DOHH2 (cell line): ENCODE results near the gene ACSM3.

Experiments used
- H3F3A ChIP-seq: fragments of 200-600 bp; sonication (generic), shearing (Covaris generic); 2 replicates; pipeline ENCODE4 v1.6.0; 2016; ENCODE audit warnings: antibody characterized with exemption, mild to moderate bottlenecking; ENCODE audit not compliant: control insufficient read depth, insufficient read depth
- H3K27ac ChIP-seq: fragments of 200-600 bp; sonication (generic); 2 replicates; pipeline ENCODE4 v1.5.1; 2014; ENCODE audit warnings: low read depth, mild to moderate bottlenecking, low read length, moderate library complexity
- H3K27me3 ChIP-seq: fragments of 200-600 bp; sonication (generic); 2 replicates; pipeline ENCODE4 v1.6.1; 2014; ENCODE audit warnings: mild to moderate bottlenecking, low read length, mixed read lengths; ENCODE audit not compliant: control insufficient read depth
- H3K36me3 ChIP-seq: fragments of 200-600 bp; sonication (generic); 2 replicates; pipeline ENCODE4 v1.6.1; 2014; ENCODE audit warnings: mild to moderate bottlenecking, low read length, moderate library complexity, mixed read lengths; ENCODE audit not compliant: control insufficient read depth
- H3K4me1 ChIP-seq: fragments of 200-600 bp; sonication (generic); 2 replicates; pipeline ENCODE4 v1.6.1; 2014; ENCODE audit warnings: mild to moderate bottlenecking, low read length, mixed read lengths; ENCODE audit not compliant: control insufficient read depth
- H3K4me2 ChIP-seq: fragments of 200-600 bp; sonication (generic); 2 replicates; pipeline ENCODE4 v1.6.0; 2014; ENCODE audit warnings: mild to moderate bottlenecking, low read length, moderate library complexity
- H3K4me3 ChIP-seq: fragments of 200-600 bp; sonication (generic); 2 replicates; pipeline ENCODE4 v1.5.1; 2014; ENCODE audit warnings: mild to moderate bottlenecking, low read length, mixed read lengths
- H3K79me2 ChIP-seq: fragments of 200-600 bp; sonication (generic); 2 replicates; pipeline ENCODE4 v1.6.1; 2014; ENCODE audit warnings: mild to moderate bottlenecking, low read length, mixed read lengths; ENCODE audit not compliant: control insufficient read depth
- H3K9me2 ChIP-seq: fragments of 200-600 bp; sonication (generic); replicated peaks from 2 replicates; pipeline ENCODE4 v1.6.1; 2014; ENCODE audit warnings: mild to moderate bottlenecking, low read length, mixed read lengths; ENCODE audit not compliant: control insufficient read depth
- H3K9me3 ChIP-seq: fragments of 200-600 bp; sonication (generic); 2 replicates; pipeline ENCODE4 v1.6.1; 2014; ENCODE audit warnings: antibody characterized with exemption, low read length, mixed read lengths; ENCODE audit not compliant: control insufficient read depth, insufficient read depth
- H4K20me1 ChIP-seq: fragments of 200-600 bp; sonication (generic); 2 replicates; pipeline ENCODE4 v1.6.0; 2014; ENCODE audit warnings: low read depth, mild to moderate bottlenecking, antibody characterized with exemption, low read length, moderate library complexity; ENCODE audit not compliant: control insufficient read depth, insufficient read depth
- CTCF ChIP-seq: fragments of 200-600 bp; sonication (generic); IDR thresholded peaks from one replicate; pipeline ENCODE4 v1.5.1; 2014; ENCODE audit warnings: antibody characterized with exemption, mild to moderate bottlenecking, low read depth, low read length; ENCODE audit not compliant: poor library complexity, severe bottlenecking
- EZH2phosphoT487 ChIP-seq: fragments of 200-600 bp; sonication (generic); IDR thresholded peaks from 2 replicates; pipeline ENCODE4 v1.6.1; 2017; ENCODE audit warnings: borderline replicate concordance, mild to moderate bottlenecking, antibody characterized with exemption, low read length, moderate library complexity, mixed read lengths

The ACSM3 gene

GRCh38 chr16:20727181-20727580 is 36.6 kb upstream of the ACSM3 start:
- Histone ChIP-seq H3K9me2 (no peaks in the 10 kb centered on the region), H3K79me2 (no peaks in the 10 kb centered on the region), H3K4me3 (no peak overlapping the region), H3F3A (no peaks in the 10 kb centered on the region; the same call in 1 of the 2 replicates), H3K9me3 (no peaks in the 10 kb centered on the region), H3K4me2 (no peak overlapping the region), H3K27me3 (no peaks in the 10 kb centered on the region), H3K4me1 (no peaks in the 10 kb centered on the region), H3K36me3 (no peaks in the 10 kb centered on the region), H3K27ac (no peak overlapping the region), H4K20me1 (no peaks in the 10 kb centered on the region; the same call in 1 of the 2 replicates)
- no peak for TF ChIP-seq EZH2phosphoT487
- no peak for TF ChIP-seq CTCF

GRCh38 chr16:20729141-20729540 is 34.7 kb upstream of the ACSM3 start:
- Histone ChIP-seq H3K4me2 (no peak overlapping the region), H3K79me2 (no peaks in the 10 kb centered on the region), H3F3A (peaks cover 10% of the 10 kb centered on the region), H3K9me2 (no peaks in the 10 kb centered on the region), H3K36me3 (peaks cover 2% of the 10 kb centered on the region; the same call in 1 of the 2 replicates), H3K27me3 (no peaks in the 10 kb centered on the region), H3K4me1 (no peaks in the 10 kb centered on the region), H3K4me3 (no peak overlapping the region), H3K27ac (no peak overlapping the region), H3K9me3 (no peaks in the 10 kb centered on the region), H4K20me1 (no peaks in the 10 kb centered on the region; the same call in 1 of the 2 replicates)
- no peak for TF ChIP-seq CTCF
- no peak for TF ChIP-seq EZH2phosphoT487

GRCh38 chr16:20734056-20734455 is 29.8 kb upstream of the ACSM3 start:
- H3K9me3 ChIP-seq, result no peaks in the 10 kb centered on the region
- H3K4me1 ChIP-seq, result no peaks in the 10 kb centered on the region
- H3K9me2 ChIP-seq, result no peaks in the 10 kb centered on the region
- TF ChIP-seq EZH2phosphoT487, result no peak
- TF ChIP-seq CTCF, result no peak
- H3K79me2 ChIP-seq, result peaks cover 20% of the 10 kb centered on the region
- H3K36me3 ChIP-seq, result peaks cover 51% of the 10 kb centered on the region
- no peak overlapping the region for H3K4me2 ChIP-seq
- no peaks in the 10 kb centered on the region for H3K27me3 ChIP-seq
- H3F3A ChIP-seq, result peaks cover 12% of the 10 kb centered on the region
- no peak overlapping the region for H3K27ac ChIP-seq
- peaks cover 8% of the 10 kb centered on the region for H4K20me1 ChIP-seq
- H3K4me3 ChIP-seq, result no peak overlapping the region

GRCh38 chr16:20734782-20735181 is 29.0 kb upstream of the ACSM3 start:
- Histone ChIP-seq H3K4me1 (peaks cover 1% of the 10 kb centered on the region), H3K27me3 (no peaks in the 10 kb centered on the region), H3K79me2 (peaks cover 27% of the 10 kb centered on the region), H3K27ac (no peak overlapping the region), H3K36me3 (peaks cover 57% of the 10 kb centered on the region), H3K4me3 (no peak overlapping the region), H3K4me2 (no peak overlapping the region), H3K9me2 (no peaks in the 10 kb centered on the region), H3F3A (peaks cover 12% of the 10 kb centered on the region), H4K20me1 (peaks cover 8% of the 10 kb centered on the region), H3K9me3 (no peaks in the 10 kb centered on the region)
- TF ChIP-seq CTCF, result no peak
- no peak for TF ChIP-seq EZH2phosphoT487
